ENCODE measurements around the gene UPK3A.

- peak; percentile 46 for TF ChIP-seq CTCF (IDR thresholded peaks at IDR 0.05; ENCODE audit: low read depth, low read length)
- no peak for TF ChIP-seq MAX (IDR thresholded peaks at IDR 0.05; ENCODE audit: low read depth, low read length)
- TF ChIP-seq POLR2A (IDR thresholded peaks at IDR 0.05; ENCODE audit: extremely low read depth, insufficient read length), result no peak
Measured at GRCh38 chr22:45268958-45269844, 15.5 kb upstream of the UPK3A start.

All from NB4 (cell line).